Measurements from ENCODE around the gene BCL7C. TPM values are rescaled to one million over a fixed set of nuclear protein-coding genes. Genes with fewer than 3 reads are reported as not detected.
A peak's percentile ranks its signal among the peaks of the same experiment; 100 is the strongest.

Gene BCL7C
- total and polyA plus RNA-seq, 2 of the 13 experiments (the other 11 are each of a cell fraction or from before 2014, with no cell fraction given) = 17.7 to 33.8 TPM

- TF ChIP-seq TFDP1 (CRISPR knock-in tag; IDR thresholded peaks at IDR 0.05; ENCODE audit: borderline replicate concordance) (peak; percentile 52; the same call in 1 of the 2 replicates), MTERF4 (CRISPR knock-in tag; IDR thresholded peaks at IDR 0.05) (0 out of 2 replicates have a peak, but pooled peaks have one; percentile 48), MAFG (CRISPR knock-in tag; IDR thresholded peaks at IDR 0.05) (no peak), POLR2A (IDR thresholded peaks at IDR 0.05; ENCODE audit: insufficient read depth in 1 of 2, low read depth in 2 of 2, low read length in 2 of 2) (0 out of 4 replicates have a peak, but pooled peaks of 1 of the 2 experiments have one; percentile 1), NFE2L2 (IDR thresholded peaks at IDR 0.05; ENCODE audit: low read length) (no peak), NR0B2 (CRISPR knock-in tag; IDR thresholded peaks at IDR 0.05) (0 out of 2 replicates have a peak, but pooled peaks have one; percentile 35), ZNF740 (CRISPR knock-in tag; IDR thresholded peaks at IDR 0.05) (peak; percentile 6; the same call in 1 of the 2 replicates), FOXO4 (CRISPR knock-in tag; conservative IDR thresholded peaks at IDR 0.05) (peak; percentile 88; the same call in 1 of the 2 replicates), KLF12 (CRISPR knock-in tag; IDR thresholded peaks at IDR 0.05; ENCODE audit: borderline replicate concordance) (0 out of 2 replicates have a peak, but pooled peaks have one; percentile 2), ZSCAN12 (CRISPR knock-in tag; IDR thresholded peaks at IDR 0.05) (peak; percentile 9; the same call in 1 of the 2 replicates), SETDB1 (CRISPR knock-in tag; IDR thresholded peaks at IDR 0.05; ENCODE audit: borderline replicate concordance) (peak; percentile 58; the same call in 1 of the 2 replicates), DMTF1 (CRISPR knock-in tag; IDR thresholded peaks at IDR 0.05) (0 out of 2 replicates have a peak, but pooled peaks have one; percentile 2), NFE2L1 (CRISPR knock-in tag; IDR thresholded peaks at IDR 0.05; ENCODE audit: borderline replicate concordance) (no peak), FOXM1 (CRISPR knock-in tag; IDR thresholded peaks at IDR 0.05) (0 out of 2 replicates have a peak, but pooled peaks have one; percentile 9), ZMYM2 (CRISPR knock-in tag; IDR thresholded peaks at IDR 0.05) (0 out of 2 replicates have a peak, but pooled peaks have one; percentile 7), USF2 (IDR thresholded peaks at IDR 0.05; ENCODE audit: low read depth, low read length) (no peak), USF2 (CRISPR knock-in tag; IDR thresholded peaks at IDR 0.05; ENCODE audit: borderline replicate concordance) (no peak)
Observed at GRCh38 chr16:30874244-30874820, 19.5 kb downstream of the BCL7C start (continued).

Measured in HepG2 (cell line).